Astrocyte (in vitro differentiated cells and primary cell): ENCODE data around the gene RPAP3. TPM values are rescaled to one million over a fixed set of nuclear protein-coding genes. Genes with fewer than 3 reads are reported as not detected.

Source experiments
- DNase-seq: peaks from one replicate; pipeline ENCODE4 v3.0.0-alpha.2; 2010; ENCODE audit warnings: low read depth
- FAIRE-seq: peaks from 2 replicates; lab custom pipeline; 2011; peaks lifted over from hg19 to GRCh38; lab: Jason Lieb, UNC
- H2AFZ ChIP-seq: 2 replicates; pipeline ENCODE4 v1.6.0; 2012; ENCODE audit warnings: low read depth, low read length, inconsistent platforms
- H3K27ac ChIP-seq: 2 replicates; pipeline ENCODE4 v1.5.1; 2011; ENCODE audit warnings: low read depth, low read length, inconsistent platforms
- H3K27me3 ChIP-seq: 2 replicates; pipeline ENCODE4 v1.6.0; 2011; ENCODE audit warnings: low read length, inconsistent platforms; ENCODE audit not compliant: insufficient read depth
- H3K36me3 ChIP-seq: 2 replicates; pipeline ENCODE4 v1.5.1; 2011; ENCODE audit warnings: low read length, inconsistent platforms; ENCODE audit not compliant: insufficient read depth
- H3K4me1 ChIP-seq: 2 replicates; pipeline ENCODE4 v1.5.1; 2011; ENCODE audit warnings: low read length, inconsistent platforms; ENCODE audit not compliant: insufficient read depth
- H3K4me2 ChIP-seq: 2 replicates; pipeline ENCODE4 v1.6.0; 2012; ENCODE audit warnings: low read length, inconsistent platforms
- H3K4me3 ChIP-seq: 2 replicates; pipeline ENCODE4 v1.5.1; 2011; ENCODE audit warnings: low read depth, mild to moderate bottlenecking, low read length, inconsistent platforms; ENCODE audit not compliant: insufficient read depth
- H3K79me2 ChIP-seq: 2 replicates; pipeline ENCODE4 v1.6.0; 2012; ENCODE audit warnings: mild to moderate bottlenecking, low read length, inconsistent platforms; ENCODE audit not compliant: insufficient read depth
- H3K9ac ChIP-seq: 2 replicates; pipeline ENCODE4 v1.6.0; 2012; ENCODE audit warnings: mild to moderate bottlenecking, low read length, inconsistent platforms
- H3K9me3 ChIP-seq: 2 replicates; pipeline ENCODE4 v1.5.1; 2012; ENCODE audit warnings: low read depth, mild to moderate bottlenecking, low read length, inconsistent platforms; ENCODE audit not compliant: insufficient read depth
- H4K20me1 ChIP-seq: 2 replicates; pipeline ENCODE4 v1.6.0; 2012; ENCODE audit warnings: low read length, inconsistent platforms; ENCODE audit not compliant: insufficient read depth
- H3K27ac Mint-ChIP-seq: one replicate; pipeline ENCODE4 v1.8.0; 2021; ENCODE audit warnings: mild to moderate bottlenecking, mixed read lengths; ENCODE audit not compliant: unreplicated experiment
- H3K27me3 Mint-ChIP-seq: one replicate; pipeline ENCODE4 v1.8.0; 2021; ENCODE audit warnings: low read depth, mixed read lengths; ENCODE audit not compliant: unreplicated experiment
- H3K36me3 Mint-ChIP-seq: one replicate; pipeline ENCODE4 v1.8.0; 2021; ENCODE audit warnings: low read depth, mixed read lengths; ENCODE audit not compliant: unreplicated experiment
- H3K4me1 Mint-ChIP-seq: one replicate; pipeline ENCODE4 v1.8.0; 2021; ENCODE audit warnings: low read depth, mixed read lengths; ENCODE audit not compliant: unreplicated experiment
- H3K4me3 Mint-ChIP-seq: one replicate; pipeline ENCODE4 v1.8.0; 2021; ENCODE audit warnings: mild to moderate bottlenecking, moderate library complexity, mixed read lengths; ENCODE audit not compliant: unreplicated experiment
- H3K9me3 Mint-ChIP-seq: one replicate; pipeline ENCODE4 v1.8.0; 2021; ENCODE audit warnings: mild to moderate bottlenecking, mixed read lengths; ENCODE audit not compliant: unreplicated experiment
- CTCF ChIP-seq: IDR thresholded peaks from 2 replicates; pipeline ENCODE4 v1.5.1; 2011; ENCODE audit warnings: low read depth, mild to moderate bottlenecking, inconsistent platforms, low read length, moderate library complexity; ENCODE audit not compliant: insufficient read depth
- EZH2 ChIP-seq: IDR thresholded peaks from 2 replicates; pipeline ENCODE4 v1.6.1; 2012; ENCODE audit warnings: mild to moderate bottlenecking, low read length, inconsistent platforms; ENCODE audit not compliant: insufficient read depth
- total RNA-seq: library from RNA; stranded (reverse); gene quantifications from 2 replicates; pipeline ENCODE4 v1.2.1, GENCODE V29; 2021

Gene RPAP3
- total RNA-seq, 1 donor from 2014 or later: 39.2 TPM

DNA sequence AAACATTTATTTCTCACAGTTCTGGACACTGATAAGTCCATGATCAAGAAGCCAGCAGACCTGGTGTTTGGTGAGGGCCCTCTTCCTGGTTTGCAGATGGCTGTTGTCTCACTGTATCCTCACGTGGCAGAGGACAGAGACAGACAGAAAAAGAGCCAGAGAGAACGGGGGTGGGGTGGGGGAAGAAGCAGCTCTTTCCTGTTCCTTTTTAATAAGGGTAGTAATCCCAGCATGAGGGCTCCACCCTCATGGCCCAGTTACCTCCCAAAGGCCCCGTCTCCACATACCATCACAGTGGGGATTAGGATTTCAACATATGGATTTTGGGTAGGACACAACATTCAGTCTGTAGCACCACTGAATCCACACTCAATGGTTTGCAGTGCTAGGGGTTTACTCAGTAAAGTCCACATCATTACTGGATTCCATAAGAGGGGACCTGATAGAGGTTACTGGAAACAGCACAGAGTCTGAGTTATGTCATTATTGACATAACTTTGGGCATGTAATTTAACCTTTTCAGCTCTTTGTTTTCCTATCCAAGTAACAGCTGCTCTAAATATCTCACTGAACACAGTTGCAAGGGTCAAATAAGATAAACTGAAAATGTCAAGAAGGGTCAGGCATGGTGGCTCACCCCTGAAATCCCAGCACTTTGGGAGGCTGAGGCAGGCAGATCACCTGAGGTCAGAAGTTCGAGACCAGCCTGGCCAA, 53.2 kb downstream of the RPAP3 start:
- H3K27ac Mint-ChIP-seq: no peak overlapping the region
- no peaks in the 10 kb centered on the region for H3K27me3 Mint-ChIP-seq
- H3K4me3 ChIP-seq: no peak overlapping the region
- no peak overlapping the region for H3K4me2 ChIP-seq
- no peaks in the 10 kb centered on the region for H3K9me3 ChIP-seq
- H2AFZ ChIP-seq: no peak overlapping the region
- H3K9ac ChIP-seq: no peak overlapping the region
- H3K4me3 Mint-ChIP-seq: no peak overlapping the region
- H3K4me1 ChIP-seq: peaks cover 6% of the 10 kb centered on the region
- H3K79me2 ChIP-seq: no peaks in the 10 kb centered on the region
- no peak for TF ChIP-seq EZH2
- TF ChIP-seq CTCF: no peak
- H3K36me3 ChIP-seq: no peaks in the 10 kb centered on the region
- DNase-seq: no peak
- H3K27me3 ChIP-seq: no peaks in the 10 kb centered on the region
- no peaks in the 10 kb centered on the region for H3K9me3 Mint-ChIP-seq
- H3K4me1 Mint-ChIP-seq: peaks cover 4% of the 10 kb centered on the region
- no peak for FAIRE-seq
- no peak overlapping the region for H3K27ac ChIP-seq
- peaks cover 15% of the 10 kb centered on the region for H4K20me1 ChIP-seq
- H3K36me3 Mint-ChIP-seq: peaks cover 4% of the 10 kb centered on the region

- H3K9me3 ChIP-seq: no peaks in the 10 kb centered on the region
- H3K27ac Mint-ChIP-seq: no peak overlapping the region
- H2AFZ ChIP-seq: no peak overlapping the region
- no peak overlapping the region for H3K9ac ChIP-seq
- no peaks in the 10 kb centered on the region for H3K27me3 ChIP-seq
- peaks cover 8% of the 10 kb centered on the region for H4K20me1 ChIP-seq
- TF ChIP-seq CTCF (peak; percentile 56), EZH2 (no peak)
- peaks cover 4% of the 10 kb centered on the region for H3K36me3 Mint-ChIP-seq
- peak; percentile 35 for DNase-seq
- H3K4me3 Mint-ChIP-seq: no peak overlapping the region
- H3K27ac ChIP-seq: no peak overlapping the region
- H3K4me1 Mint-ChIP-seq: peaks cover 4% of the 10 kb centered on the region
- no peaks in the 10 kb centered on the region for H3K27me3 Mint-ChIP-seq
- no peak for FAIRE-seq
- H3K4me3 ChIP-seq: no peak overlapping the region
- H3K36me3 ChIP-seq: no peaks in the 10 kb centered on the region
- no peaks in the 10 kb centered on the region for H3K9me3 Mint-ChIP-seq
- H3K79me2 ChIP-seq: no peaks in the 10 kb centered on the region
- peaks cover 6% of the 10 kb centered on the region for H3K4me1 ChIP-seq
- H3K4me2 ChIP-seq: peak overlapping the region; percentile 17
Measured at GRCh38 chr12:47651368-47652254, 54.2 kb downstream of the RPAP3 start.

- no peak overlapping the region for H3K27ac ChIP-seq
- Mint-ChIP-seq H3K27ac (no peak overlapping the region), H3K36me3 (peaks cover 4% of the 10 kb centered on the region), H3K9me3 (no peaks in the 10 kb centered on the region), H3K4me1 (peaks cover 4% of the 10 kb centered on the region), H3K27me3 (no peaks in the 10 kb centered on the region), H3K4me3 (no peak overlapping the region)
- DNase-seq (peak; percentile 14), FAIRE-seq (no peak)
- TF ChIP-seq CTCF (no peak), EZH2 (no peak)
- no peak overlapping the region for H3K9ac ChIP-seq
- no peaks in the 10 kb centered on the region for H3K79me2 ChIP-seq
- H3K4me2 ChIP-seq: no peak overlapping the region
- no peak overlapping the region for H2AFZ ChIP-seq
- H3K4me3 ChIP-seq: no peak overlapping the region
- H4K20me1 ChIP-seq: peaks cover 8% of the 10 kb centered on the region
- peaks cover 3% of the 10 kb centered on the region for H3K36me3 ChIP-seq
- peaks cover 6% of the 10 kb centered on the region for H3K4me1 ChIP-seq
- no peaks in the 10 kb centered on the region for H3K27me3 ChIP-seq
- H3K9me3 ChIP-seq: no peaks in the 10 kb centered on the region
Measured at GRCh38 chr12:47650469-47650868, 55.4 kb downstream of the RPAP3 start.
